Retina (tissue), 1 donor: ENCODE data around the gene CNPY1.

Experiments
- DNase-seq: peaks from one replicate; pipeline ENCODE4 v3.0.0-alpha.2; 2016

CNPY1 gene

GRCh38 chr7:155509359-155509724 lies 37.0 kb downstream of the CNPY1 start:
- DNase-seq = no peak

GRCh38 chr7:155508376-155509358 lies 37.7 kb downstream of the CNPY1 start:
- peak; percentile 61 for DNase-seq

- DNase-seq = no peak
These were observed 38.8 kb downstream of the CNPY1 start for GRCh38 chr7:155507576-155507975.

GRCh38 chr7:155506854-155507337 lies 39.5 kb downstream of the CNPY1 start:
- DNase-seq = peak; percentile 78

GRCh38 chr7:155505422-155505793 lies 41.0 kb downstream of the CNPY1 start:
- no peak for DNase-seq

- no peak for DNase-seq
These were observed 49.0 kb downstream of the CNPY1 start for GRCh38 chr7:155497149-155497901.

- DNase-seq = no peak
These were observed 49.9 kb downstream of the CNPY1 start for GRCh38 chr7:155496267-155497005.

- no peak for DNase-seq
These were observed 50.7 kb downstream of the CNPY1 start for GRCh38 chr7:155495440-155496248.

- DNase-seq = no peak
These were observed 51.8 kb downstream of the CNPY1 start for GRCh38 chr7:155494551-155494950.

- DNase-seq = no peak
These were observed 52.4 kb downstream of the CNPY1 start for GRCh38 chr7:155493744-155494538.

- DNase-seq = no peak
These were observed 54.5 kb downstream of the CNPY1 start for GRCh38 chr7:155491812-155492211.

- DNase-seq = peak; percentile 80
These were observed 55.4 kb downstream of the CNPY1 start for GRCh38 chr7:155490697-155491628.

GRCh38 chr7:155489862-155490696 lies 56.3 kb downstream of the CNPY1 start:
- DNase-seq = no peak

- DNase-seq = no peak
These were observed 57.1 kb downstream of the CNPY1 start for GRCh38 chr7:155489158-155489840.

- no peak for DNase-seq
These were observed 57.8 kb downstream of the CNPY1 start for GRCh38 chr7:155488483-155489127.

GRCh38 chr7:155487509-155488482 lies 58.6 kb downstream of the CNPY1 start:
- no peak for DNase-seq
